CD4-positive, alpha-beta T cell treated with Interleukin-12 subunit alpha and Interleukin-12 subunit beta, for 1 hour (primary cell): ENCODE data around the gene CKLF.
"Not testable (repeated sequence)": the region's sequence is repeated elsewhere in the genome, so short reads cannot be mapped to it uniquely, and the experiment has no call there.

Experiments
- DNase-seq: peaks from one replicate; pipeline ENCODE4 v3.0.0-alpha.2; 2020

CKLF gene

DNA sequence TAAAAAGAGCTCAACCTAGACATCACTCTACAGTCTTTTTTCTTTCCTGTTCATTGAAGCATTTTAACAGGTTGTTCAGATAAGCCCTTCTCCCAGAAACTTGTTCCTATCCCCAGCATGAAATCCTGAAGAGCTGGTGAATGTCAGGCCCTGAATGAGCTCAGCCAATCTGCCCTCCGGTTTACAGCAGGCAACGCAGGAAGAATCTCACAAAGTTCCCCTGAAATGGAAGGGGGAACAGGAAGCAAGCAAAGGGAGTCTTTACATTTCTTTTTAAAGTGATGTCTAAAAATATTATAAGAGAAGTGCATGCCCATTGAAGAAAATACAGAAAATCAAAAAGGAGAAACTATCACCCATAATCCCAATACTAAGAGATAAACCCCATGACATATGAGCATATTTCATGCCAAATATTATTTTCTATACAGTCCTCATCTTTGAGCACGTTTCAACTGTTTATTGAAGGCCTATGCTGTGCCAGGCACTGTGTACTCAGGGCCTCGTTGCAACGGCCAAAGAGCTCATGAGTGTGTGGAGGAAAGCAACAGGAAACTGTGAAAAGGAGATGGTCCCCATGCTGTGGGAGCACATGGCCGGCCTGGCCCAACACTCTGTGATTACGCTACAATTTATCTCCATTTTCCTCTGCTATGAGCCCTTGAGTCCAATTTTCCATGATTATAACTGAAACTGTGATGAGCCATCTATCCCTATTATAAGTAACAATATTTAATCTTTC lies 8.2 kb upstream of the CKLF start:
- DNase-seq = no peak

DNA sequence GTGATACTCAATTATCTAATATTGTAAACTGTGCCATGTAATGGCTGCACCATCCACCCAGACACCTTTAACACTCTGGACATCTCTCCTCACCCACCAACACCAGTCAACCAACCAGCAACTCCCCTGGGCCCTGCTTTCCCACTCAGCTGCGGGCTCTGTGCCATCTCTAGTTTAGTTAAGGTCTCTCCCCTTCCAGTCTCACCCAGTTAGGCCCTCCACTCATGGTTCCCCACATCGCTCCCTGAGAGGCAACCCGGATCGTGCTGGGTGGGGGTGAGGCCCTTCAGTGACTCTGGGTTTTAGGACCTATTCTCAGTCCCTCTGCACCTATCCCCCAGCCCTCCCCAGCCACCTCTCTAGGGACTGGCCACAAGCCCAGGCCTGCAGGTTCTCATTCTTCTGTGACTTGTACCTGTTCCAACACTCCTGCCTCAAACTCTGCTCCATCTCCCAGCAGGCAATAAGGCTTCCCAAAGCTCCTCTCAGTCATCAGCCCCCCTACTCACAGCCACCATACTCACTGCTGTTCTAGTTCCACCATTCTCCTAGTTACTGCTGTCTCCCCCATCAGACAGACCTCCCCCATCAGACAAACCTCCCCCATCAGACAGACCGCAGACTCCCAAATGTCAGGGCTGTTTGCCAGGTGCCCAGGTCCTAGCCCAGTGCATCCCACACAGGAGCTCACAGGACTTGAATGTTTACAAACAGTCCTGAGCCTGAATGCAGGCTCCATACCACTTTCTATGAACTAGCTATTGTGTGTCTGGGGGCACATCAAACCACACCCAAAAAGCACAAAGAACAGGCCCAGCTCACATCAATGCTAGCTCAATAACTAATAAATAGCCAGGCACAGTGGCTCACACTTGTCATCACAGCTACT lies 5.0 kb upstream of the CKLF start:
- no peak for DNase-seq

DNA sequence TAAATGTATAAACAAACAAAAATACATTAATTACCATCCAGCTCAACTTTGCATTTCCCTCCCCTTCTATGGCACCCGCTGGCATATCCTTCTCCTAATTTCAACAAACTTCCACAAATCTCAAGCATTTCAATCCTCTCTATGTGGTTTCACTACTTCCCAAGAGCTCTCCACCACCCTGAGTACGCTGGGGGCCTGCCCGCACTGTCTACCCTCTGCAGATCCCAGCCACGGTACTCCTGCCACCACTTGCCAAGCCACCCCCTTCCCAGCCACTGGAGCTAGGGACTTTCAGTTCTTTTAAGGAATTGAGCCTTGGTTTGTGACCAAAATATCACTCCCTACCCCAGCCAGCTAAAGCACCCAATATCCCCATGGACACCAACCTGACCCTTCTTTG lies 4.3 kb upstream of the CKLF start:
- DNase-seq = no peak

DNA sequence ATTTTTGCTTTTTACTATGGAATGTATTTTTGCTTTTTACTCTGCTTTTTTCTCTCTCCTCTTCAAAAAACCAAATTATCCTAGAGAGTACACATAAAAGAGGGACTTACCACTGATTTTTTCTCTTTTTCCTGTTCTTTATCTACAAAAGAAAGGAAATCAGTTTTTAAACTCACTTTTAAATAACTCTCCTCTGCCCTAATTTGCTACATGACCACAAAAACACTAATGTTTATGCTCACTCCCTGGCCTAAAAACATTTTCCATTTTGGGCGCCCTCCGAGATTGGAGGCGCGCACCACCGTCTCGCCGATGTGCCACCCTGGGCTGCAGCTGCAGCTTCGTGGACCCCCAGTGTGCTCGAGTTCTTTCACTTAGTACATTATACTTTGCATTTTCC lies 3.5 kb upstream of the CKLF start:
- no peak for DNase-seq

DNA sequence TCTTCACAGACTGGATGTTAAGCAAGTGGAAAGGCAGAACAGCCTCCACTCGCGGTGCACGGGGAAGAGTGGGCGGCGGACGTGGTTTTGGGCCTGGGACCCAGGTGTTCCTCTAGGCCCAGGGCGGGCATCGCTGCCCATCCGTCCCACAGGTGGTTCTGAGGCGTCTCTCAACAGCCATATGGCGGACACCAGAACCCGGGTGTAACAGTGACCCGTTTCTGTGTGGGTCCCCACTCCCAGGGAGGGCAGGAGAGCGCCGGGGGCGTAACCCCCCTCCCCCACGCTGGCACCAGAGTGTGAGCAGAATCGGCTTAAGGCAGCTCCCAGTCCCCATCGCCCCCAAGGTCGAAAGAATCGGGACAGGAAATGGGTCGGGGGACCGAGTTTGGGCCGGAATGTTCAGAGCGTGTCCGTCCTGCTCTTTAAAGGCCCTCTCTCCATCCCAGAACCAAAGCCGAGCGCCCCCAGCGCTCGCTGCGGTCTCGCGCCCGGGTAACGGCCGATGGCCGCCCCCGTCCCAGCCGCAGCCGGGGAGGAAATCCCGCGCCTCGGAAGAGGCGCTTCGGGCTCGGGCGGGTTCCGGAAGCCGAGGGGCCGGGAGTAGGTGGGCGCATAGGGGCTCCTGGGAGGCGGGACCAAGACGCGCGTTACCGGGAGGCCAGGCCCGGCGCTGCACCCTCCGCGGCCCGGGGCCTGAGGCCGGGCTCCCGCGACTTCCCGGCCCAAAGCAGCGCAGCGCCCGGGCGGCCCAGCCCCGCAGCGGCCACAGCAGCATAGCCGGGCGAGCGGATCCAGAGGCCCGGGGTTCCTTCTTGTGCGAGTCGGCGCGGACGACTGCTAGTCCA lies 2.9 kb upstream of the CKLF start, which contains the start of gene TK2:
TK2 (minus strand) TSS at position 839 of the 848 bp plus-strand sequence; CDS start at position 778, 61 bp downstream.
- DNase-seq = peak; percentile 57

DNA sequence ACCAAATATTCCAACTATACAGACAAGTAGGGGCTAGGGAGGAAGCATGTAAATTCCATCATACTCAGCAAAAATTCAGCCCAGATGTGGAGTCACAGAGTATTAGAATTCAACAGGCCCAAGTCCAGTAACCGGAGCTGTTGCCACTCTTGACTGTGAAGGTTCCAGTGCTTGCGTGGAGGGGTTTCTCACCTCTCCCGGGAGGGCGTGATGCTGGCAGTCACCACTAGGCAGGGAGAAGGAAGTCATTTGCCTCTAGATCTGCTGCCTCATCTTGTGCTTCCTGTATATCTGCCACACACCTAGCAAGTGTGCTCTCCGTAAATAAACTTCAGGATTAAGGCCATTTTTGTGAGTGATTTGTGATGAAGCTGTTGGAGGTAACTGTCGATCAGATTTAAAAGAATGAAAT lies 1.0 kb upstream of the CKLF start:
- peak; percentile 72 for DNase-seq

DNA sequence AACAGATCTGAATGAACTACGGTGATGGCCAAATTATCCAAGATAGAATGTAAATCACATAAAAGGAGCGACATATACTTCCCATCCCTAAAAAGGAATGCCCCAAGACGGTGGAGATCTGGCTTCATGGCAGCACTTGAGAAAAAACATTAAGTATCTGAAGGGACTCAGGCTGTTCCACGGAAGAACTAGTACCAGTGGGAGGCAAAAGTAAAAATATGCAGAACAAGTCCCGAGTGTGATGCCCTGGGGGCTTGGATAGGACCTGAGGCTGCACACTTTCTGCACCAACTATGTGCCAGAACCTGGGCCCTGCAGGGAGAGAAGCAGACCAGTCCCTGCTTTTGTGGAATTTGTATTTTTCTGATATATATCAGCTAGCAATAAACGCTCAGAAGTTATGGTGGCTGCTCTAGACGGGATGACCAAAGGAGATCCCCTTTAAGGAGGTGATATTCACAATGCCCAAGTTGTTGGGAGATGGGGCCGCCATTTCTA lies 539 bp upstream of the CKLF start:
- no peak for DNase-seq

DNA sequence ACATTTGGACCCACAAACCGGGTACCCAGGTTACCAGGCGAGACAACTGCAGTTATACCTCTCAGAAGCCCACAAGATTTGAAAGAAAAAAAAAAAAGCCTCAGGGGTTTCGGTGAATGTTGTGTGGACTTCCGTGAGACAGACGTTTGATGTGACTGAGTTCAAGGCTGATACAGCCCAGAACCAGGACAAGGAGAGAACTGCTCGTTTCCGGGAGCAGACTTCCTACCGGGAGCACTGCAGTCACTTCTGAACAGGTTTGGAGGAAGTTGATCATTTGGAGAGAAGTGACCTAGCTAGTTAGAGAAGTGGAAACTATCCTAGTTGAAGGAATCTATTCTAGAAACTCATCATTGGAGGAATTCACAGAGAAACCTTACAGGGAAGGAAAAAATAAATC lies 847 bp downstream of the CKLF start:
- peak; percentile 23 for DNase-seq

DNA sequence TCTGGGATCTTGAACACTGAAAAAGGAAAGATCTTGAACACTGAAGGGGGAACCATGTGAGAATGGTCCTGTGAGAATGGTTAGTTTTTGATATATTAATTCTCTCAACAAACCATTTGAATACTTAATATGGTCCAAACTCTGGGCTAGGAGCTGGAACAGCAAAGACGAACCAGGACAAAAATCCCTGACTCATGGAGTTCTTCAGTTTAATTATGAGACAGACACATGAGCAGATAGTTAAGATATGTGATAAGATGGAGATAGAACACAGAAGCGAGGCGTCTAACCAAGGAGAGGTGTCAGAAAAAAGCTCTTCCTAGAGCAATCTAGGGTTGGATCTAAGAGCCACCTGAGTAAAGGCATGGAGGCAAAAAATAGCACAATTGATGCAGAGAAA lies 1.6 kb downstream of the CKLF start:
- no peak for DNase-seq

DNA sequence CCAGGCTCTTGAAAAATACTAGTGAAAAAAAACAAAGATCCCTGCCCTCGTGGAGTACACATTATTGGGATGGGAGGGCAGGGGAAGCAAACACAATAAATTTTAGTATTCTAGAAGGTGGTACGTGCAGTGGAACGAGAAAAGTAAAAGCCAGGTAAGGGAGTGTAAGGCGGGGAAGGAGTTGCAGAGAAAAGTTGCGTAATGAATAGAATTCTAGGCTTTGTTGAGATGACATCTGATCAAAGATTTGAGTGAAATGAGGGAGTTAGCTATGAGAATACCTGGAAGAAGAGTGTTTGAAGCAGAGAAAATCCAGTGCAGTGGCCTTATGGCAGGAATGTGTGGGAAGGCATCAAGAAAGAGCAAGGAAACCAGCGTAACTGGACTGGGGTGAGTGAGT lies 2.1 kb downstream of the CKLF start:
- no peak for DNase-seq

DNA sequence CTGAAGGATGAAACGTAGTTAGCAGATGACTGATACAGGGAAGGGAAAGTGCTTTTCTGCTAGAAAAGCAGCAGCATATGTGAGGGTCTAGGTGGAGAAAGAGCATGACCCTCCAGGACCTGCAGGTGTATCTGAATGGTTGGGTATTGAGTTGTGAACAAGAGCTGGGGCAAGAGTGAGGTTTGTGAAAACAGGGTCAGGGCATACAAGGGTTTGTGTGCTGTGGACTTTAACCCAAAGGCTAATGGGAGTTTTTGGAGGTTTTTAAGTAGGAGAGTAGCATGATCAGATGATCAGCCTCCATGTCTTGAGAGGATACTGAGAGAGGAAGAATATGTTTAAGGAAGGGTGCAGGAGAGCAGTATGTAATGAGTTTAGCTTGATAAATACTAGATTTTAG lies 7.7 kb downstream of the CKLF start:
- no peak for DNase-seq

DNA sequence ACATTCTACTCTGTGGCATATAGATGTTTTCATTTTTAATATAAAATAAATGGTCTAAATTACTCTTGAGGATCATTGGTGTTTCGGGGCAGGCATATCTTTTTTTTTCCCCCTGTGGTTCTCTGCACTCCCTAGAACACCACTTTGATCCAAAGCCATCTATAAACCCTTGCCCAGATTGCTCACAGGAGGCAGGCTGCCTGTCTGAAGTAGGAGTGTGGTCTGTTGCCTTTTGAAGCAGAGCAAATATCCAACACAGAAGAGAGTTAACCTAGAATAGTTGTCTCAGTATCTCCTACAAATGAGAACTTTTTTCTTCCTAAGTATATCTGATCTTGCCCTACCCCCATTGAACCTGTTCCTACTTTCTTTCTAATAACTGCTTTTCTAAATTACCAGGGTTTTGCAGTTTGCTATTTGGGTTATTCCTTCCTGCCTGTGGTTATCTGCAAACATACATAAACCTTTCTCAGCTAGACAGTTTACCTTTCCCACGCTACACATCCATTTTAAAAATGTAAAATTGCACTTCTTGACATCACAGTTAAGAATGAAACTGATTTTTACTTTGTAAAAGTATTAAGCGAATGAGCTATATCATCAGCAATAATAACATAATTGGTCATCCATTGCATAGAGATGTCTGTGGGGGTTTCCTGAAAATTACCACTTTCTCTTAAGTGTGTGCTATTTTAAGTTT lies 9.2 kb downstream of the CKLF start:
- no peak for DNase-seq

DNA sequence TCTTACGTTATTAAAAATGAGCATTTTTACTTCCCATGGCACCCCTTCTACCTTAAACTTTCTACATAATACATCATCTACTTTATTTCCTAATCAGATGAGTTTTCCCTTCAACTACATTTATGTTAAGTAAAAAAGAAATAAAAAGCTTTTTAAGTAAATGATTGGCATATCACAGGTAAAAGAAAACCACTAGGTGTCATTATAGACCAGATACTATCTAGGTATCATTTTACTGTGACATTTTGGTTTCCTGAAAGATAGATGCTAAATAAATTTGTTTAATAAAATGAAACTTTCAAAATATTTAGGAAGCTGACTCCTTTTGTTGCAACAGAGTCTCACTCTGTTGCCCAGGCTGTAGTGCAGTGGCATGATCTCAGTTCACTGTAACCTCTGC lies 10.0 kb downstream of the CKLF start:
- peak; percentile 33 for DNase-seq

DNA sequence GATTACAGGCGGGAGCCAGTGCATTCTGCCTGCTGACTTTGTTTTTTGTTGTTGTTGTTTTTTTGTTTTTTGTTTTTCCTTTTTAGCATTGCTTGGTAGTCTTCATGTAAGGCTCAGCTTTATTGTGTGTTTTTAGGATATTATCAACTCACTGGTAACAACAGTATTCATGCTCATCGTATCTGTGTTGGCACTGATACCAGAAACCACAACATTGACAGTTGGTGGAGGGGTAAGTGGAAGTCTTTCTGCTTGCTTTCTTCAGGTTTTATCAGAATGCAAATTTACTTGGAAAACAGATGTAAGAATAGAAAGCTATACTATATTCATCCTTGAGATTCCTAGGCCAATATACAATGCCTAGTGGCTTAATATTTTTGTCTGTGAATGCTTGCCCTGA lies 10.6 kb downstream of the CKLF start:
- DNase-seq = no peak

DNA sequence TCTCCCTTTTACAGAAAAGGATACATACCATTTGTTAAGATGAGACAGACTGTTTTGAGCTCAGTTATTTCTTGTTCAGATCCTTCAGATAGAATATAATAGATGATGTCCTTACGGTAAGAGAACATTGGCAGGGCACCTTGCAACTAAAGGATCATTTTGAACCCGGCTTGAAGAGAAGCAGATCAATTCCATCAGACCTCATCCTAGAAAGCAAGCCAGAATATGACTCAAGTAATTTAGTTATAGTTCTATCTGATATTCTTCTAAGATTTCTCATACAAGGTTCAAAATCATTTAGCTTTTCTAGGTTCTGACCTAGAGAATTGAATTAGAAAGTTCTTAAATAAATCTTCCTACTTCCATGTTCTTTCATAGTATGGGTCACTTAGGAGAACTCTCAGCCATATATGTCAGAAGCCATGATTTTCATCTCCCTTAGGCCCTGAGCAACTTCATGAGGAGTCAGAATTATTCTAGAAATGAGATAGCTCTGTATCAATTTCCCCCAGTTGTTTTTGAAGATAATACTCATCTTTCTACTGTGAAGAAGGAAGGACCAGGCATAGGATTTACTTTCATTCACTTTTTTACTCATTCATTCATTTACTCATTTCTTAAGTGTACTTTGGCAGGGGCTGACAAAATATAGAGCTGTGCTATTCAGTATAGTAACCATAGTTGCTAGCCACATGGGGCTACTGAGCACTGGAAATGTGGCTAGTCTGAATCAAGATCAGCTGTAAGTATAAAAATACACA lies 11.4 kb downstream of the CKLF start:
- no peak for DNase-seq

DNA sequence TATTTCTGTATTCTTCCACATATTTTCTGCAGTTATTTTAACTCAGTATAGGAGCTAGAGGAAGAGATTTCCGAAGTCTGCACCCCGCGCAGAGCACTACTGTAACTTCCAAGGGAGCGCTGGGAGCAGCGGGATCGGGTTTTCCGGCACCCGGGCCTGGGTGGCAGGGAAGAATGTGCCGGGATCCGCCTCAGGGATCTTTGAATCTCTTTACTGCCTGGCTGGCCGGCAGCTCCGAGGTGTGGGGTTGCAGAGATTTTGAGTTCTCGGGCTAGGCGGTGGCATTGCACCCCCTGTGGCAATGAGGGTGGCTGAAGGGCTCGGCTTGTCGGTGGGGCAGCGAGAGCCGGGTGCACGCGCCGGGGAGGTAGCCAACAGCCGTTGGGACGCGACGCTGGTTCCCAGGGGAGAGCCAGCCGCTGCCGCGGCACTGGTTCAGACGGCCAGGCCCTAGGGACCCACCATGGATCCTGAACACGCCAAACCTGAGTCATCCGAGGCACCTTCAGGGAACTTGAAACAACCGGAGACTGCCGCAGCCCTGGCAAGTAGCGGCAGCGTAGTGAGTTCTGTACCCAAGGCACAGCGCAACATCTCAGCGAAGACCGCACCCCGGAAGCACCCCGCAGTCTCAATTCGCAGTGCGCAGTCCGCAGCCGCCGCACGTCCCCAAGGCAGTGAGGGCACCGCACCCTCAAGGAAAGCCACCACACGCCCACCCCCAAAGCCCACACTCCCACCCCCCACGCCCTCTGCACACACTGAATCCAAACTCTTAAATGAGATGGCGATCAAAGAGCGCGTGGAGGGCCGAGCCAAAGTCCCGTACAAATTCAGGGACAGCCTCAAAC lies 13.9 kb downstream of the CKLF start, which contains the start of gene CMTM1:
CMTM1 (plus strand) TSS at position 389 of the 851 bp plus-strand sequence; CDS start at position 464, 75 bp downstream.
- no peak for DNase-seq

DNA sequence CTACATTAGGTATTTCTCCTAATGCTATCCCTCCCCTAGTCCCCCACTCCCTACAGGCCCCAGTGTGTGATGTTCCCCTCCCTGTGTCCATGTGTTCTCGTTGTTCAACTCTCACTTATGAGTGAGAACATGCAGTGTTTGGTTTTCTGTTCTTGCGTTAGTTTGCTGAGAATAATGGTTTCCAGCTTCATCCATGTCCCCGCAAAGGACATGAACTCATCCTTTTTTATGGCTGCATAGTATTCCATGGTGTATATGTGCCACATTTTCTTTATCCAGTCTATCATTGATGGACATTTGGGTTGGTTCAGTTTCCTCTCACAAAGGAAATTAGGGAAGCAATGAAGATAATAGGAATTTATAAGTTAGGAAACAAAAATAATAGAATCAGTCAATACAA lies 14.9 kb downstream of the CKLF start:
- not testable (repeated sequence) for DNase-seq

DNA sequence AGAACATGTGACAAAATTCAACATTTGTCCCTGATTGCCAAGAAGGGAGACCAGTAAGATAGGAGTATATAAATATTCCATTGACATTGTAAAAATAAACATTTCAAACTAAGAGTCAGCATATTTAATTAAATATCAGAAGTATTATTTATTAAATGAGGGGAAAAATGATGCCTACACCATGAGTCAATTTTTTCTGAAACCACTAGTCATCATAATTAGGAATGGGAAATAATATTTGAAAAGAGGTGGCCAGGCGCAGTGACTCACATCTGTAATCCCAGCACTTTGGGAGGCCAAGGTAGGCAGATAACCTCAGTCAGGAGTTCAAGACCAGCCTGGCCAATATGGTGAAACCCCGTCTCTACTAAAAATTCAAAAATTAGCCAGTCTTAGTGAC lies 16.0 kb downstream of the CKLF start:
- DNase-seq = no peak

DNA sequence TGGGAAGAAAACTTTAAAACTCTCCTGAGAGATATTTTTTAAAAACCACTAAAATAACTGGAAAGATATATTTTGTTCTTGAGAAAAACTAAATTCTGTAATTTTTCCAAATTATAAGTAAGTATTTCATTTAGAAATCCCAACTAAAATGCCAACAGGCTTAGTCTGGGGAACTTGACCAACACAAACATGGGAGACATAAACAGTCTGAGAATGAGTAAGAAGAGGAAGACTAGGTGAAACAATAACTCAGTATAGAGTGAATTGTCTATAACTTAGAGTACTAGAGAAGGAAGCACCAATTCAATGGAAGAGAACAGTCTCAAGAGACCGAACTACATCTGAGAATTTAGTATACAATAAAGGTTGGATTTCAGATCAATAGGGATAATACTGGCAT lies 16.8 kb downstream of the CKLF start:
- no peak for DNase-seq

DNA sequence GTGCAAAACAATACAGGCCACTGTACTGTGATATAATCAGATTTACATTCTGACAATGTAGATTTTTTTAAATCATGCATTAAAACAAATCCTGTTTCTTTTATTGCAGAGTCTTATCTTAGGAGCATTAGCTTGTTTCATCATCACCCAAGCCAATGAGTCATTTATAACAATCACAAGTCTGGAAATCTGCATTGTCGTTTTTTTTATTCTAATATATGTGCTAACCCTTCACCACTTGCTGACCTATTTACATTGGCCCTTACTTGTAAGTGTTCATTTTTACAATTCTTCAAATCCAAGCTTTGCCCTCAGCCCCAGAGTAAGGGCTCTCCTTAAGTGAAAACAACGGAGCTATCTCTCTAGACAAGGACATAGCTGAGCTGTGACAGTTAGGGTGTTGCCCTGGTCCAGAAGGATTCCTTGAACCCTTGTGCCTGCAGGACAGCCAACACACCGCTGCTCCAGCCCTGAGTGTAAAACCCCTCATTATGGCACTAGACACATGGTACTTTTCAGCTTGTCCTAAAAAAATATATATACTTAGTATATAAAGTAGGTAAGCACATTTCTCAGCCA lies 17.5 kb downstream of the CKLF start:
- DNase-seq = no peak
